Activated CD8-positive, alpha-beta memory T cell treated with anti-CD3 and anti-CD28 coated beads, Interleukin-2, amount 50 U/mL, for 4 hours (primary cell): ENCODE data around the gene CYP2B6.
"Not testable (repeated sequence)": the region's sequence is repeated elsewhere in the genome, so short reads cannot be mapped to it uniquely, and the experiment has no call there.

Experiments
- DNase-seq: peaks from one replicate; pipeline ENCODE4 v3.0.0-alpha.2; 2020

CYP2B6 gene

DNA sequence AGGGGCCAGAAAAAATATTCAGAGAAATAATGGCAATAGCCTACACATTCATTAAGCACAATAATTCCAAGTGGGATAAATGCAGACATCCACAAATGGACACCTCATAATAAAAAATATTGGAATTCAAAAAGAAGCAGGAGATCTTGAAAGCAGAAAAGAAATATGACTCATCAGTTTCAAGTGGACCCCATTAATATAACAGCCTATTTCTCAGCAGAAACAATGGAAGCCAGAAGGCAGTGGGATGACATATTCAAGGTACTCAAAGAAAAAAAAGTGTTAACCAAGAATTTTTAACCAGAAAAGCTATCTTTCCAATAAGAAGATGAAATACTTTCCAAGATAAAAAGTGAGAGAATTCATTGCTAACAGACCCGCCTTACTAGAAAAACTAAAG, 48.7 kb downstream of the CYP2B6 start:
- DNase-seq: no peak

DNA sequence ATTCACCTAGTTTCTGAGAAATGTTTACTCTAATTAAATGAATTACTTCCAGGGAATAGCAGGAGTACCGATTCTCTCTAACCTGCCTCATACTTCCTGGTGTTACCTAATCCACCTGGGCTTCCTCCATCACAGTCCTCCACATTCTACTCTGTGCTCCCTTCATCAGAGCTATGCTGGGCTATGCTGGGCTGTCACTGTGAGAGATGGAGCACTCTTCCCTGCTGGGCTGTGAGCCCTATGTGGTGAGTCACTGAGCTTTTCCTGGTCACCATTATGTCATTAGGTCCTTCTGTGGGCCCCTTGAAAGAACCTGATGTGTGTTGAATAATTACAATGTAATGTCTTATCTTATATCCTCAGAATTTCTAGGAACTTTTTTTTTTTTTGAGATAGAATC, 54.0 kb downstream of the CYP2B6 start:
- not testable (repeated sequence) for DNase-seq

DNA sequence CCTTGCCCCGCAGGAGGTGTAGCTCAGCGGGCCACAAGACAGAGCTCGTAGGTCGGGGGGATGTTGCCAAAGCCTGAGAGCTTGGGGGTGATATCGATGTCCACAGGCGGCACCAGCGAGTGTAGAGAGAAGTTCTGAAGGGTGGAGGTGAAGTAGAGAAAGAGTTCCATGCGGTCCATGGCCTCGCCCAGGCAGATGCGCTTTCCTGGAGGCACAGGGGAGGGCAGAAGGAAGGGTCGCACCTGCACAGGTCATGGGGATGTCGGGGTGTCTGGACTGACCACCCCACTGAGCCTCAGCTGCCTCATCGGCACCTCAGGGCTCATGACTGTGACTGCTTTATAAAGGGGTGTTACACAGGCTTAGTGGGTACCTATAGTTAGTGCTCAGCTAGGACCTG, 59.3 kb downstream of the CYP2B6 start:
- DNase-seq: no peak

DNA sequence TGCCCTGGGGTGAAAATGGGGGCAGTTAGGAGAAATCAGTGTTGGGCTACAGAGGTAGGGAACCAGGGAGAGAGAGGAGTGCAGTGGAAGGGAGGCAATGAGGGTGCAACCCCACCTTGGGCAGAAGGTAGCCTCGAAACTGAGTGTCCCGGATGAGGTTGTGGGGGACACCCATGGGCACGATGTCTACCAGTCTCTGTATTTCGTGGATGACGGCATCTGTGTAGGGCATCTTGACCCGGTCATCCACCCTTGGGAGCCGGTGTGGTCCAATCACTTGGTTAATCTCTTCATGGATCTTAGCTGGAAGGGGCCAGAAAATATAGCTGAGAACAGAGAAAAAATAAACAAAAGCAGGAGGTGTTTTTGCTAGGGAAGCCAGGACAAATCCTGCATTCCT, 61.1 kb downstream of the CYP2B6 start:
- DNase-seq: not testable (repeated sequence)

DNA sequence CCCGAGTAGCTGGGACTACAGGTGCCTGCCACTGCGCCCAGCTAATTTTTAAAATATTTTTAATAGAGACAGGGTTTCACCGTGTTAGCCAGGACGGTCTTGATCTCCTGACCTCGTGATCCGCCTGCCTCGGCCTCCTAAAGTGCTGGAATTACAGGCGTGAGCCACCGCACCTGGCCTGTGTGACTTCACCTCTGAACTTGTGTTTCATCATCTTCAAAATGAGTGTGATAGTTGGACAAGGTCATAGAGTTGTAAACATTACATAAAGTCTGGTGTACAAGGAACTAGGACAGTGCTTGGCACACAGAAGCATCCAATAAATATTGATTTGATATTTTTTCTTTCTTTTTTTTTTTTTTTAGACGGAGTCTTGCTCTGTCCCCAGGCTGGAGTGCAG, 62.2 kb downstream of the CYP2B6 start:
- DNase-seq: not testable (repeated sequence)

DNA sequence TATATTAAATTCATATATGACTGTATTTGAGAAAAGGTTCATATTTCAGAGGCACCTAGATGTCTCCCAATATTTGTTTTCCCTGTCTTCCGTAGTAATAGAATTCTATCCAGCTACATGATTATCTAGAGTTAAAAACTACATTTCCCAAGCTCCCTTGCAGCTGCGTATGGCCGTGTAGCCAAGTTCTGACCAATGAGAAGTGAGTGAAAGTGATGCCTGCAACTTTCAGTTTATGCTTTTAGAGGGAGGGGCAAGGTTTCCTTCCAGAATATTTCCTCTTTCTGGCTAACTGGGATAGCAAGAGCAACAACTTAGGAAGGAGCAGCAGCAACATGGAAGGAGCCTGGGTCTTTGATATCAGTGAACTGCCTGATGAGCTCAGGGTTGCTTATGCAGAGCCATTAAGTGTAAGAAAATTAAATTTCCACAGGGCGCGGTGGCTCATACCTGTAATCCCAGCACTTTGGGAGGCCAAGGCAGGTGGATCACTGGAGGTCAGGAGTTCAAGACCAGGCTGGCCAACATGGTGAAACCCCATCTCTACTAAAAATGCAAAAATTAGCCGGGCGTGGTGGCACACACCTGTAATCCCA, 74.0 kb downstream of the CYP2B6 start:
- no peak for DNase-seq
